Measurements from ENCODE around the gene YTHDF1.
"Not testable (repeated sequence)": the region's sequence is repeated elsewhere in the genome, so short reads cannot be mapped to it uniquely, and the experiment has no call there.

YTHDF1 gene

GRCh38 chr20:63162206-63162795 lies 53.6 kb downstream of the YTHDF1 start:
- no peaks in the 10 kb centered on the region for H3K4me1 Mint-ChIP-seq
- no peaks in the 10 kb centered on the region for H3K9me3 Mint-ChIP-seq
- no peak overlapping the region for H3K27ac Mint-ChIP-seq
- TF ChIP-seq, protein P1, sequence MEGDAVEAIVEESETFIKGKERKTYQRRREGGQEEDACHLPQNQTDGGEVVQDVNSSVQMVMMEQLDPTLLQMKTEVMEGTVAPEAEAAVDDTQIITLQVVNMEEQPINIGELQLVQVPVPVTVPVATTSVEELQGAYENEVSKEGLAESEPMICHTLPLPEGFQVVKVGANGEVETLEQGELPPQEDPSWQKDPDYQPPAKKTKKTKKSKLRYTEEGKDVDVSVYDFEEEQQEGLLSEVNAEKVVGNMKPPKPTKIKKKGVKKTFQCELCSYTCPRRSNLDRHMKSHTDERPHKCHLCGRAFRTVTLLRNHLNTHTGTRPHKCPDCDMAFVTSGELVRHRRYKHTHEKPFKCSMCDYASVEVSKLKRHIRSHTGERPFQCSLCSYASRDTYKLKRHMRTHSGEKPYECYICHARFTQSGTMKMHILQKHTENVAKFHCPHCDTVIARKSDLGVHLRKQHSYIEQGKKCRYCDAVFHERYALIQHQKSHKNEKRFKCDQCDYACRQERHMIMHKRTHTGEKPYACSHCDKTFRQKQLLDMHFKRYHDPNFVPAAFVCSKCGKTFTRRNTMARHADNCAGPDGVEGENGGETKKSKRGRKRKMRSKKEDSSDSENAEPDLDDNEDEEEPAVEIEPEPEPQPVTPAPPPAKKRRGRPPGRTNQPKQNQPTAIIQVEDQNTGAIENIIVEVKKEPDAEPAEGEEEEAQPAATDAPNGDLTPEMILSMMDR (IDR thresholded peaks at IDR 0.05; ENCODE audit: unreplicated experiment in 3 of 3): no peak
- H3K36me3 Mint-ChIP-seq (ENCODE audit: low read depth): no peaks in the 10 kb centered on the region
- peaks cover 54% of the 10 kb centered on the region for H3K27me3 Mint-ChIP-seq (ENCODE audit: low read depth)
- H3K4me3 Mint-ChIP-seq: no peak overlapping the region

DNA sequence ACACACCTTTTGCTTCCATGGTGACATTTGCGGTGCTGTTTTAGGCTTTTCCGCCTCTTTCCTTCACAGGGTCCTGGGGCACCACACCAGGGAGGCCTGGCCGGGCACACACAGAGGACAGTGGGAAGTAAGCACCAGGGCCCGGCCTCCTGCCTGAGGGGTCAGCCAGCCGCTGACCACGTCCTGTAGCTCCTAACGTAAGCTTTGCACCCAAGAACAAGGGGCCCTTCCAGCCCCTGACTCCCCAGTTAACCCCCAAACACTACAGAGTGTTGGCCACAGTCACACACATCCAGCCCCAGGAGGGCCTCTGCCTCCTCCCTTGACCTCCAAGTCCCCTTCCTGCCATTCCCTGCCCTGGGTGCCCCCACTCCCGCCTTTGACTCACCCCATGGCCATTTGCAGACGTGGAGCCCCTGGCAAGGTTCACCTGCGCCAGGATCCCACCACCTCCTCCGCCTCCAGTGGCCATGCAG lies 54.7 kb downstream of the YTHDF1 start:
- no peak overlapping the region for H3K4me3 Mint-ChIP-seq

DNA sequence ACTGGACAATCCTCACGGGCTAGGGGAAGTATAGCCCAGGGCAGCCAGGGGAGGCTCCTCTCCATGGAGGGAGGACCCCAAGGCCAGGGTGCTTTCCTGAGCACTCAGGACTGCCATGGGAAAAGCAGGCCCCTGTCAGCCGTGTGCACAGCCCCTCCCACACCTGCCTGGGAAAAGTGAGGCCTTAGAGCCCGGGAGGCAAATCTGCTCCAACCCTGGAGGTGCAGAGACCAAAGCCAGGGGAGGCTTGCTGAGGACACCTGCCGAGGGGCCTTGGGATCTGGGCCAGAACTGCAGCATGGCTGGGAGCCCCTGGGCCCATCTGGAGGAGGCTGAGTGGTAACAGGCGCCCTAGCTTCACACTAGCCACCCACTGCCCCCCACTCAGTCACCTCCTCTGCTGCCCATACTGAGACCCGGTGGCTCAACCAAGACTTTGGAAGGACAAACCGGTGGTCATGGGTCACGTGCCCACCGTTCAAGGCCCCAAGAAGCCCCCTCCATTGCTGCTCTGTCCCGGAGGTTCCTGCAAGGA lies 55.2 kb downstream of the YTHDF1 start:
- TF ChIP-seq, protein P1 (IDR thresholded peaks at IDR 0.05; ENCODE audit: unreplicated experiment in 3 of 3): no peak
- Mint-ChIP-seq H3K9me3 (no peaks in the 10 kb centered on the region), H3K27me3 (ENCODE audit: low read depth) (peaks cover 51% of the 10 kb centered on the region), H3K36me3 (ENCODE audit: low read depth) (no peaks in the 10 kb centered on the region), H3K4me1 (no peaks in the 10 kb centered on the region), H3K4me3 (no peak overlapping the region), H3K27ac (no peak overlapping the region)

More for the DNA sequence above, 54.7 kb downstream of the YTHDF1 start:
- peaks cover 51% of the 10 kb centered on the region for H3K27me3 Mint-ChIP-seq (ENCODE audit: low read depth)
- H3K4me1 Mint-ChIP-seq: no peaks in the 10 kb centered on the region
- no peaks in the 10 kb centered on the region for H3K36me3 Mint-ChIP-seq (ENCODE audit: low read depth)
- no peaks in the 10 kb centered on the region for H3K9me3 Mint-ChIP-seq
- H3K27ac Mint-ChIP-seq: no peak overlapping the region
- TF ChIP-seq, protein P1 (IDR thresholded peaks at IDR 0.05; ENCODE audit: unreplicated experiment in 3 of 3): no peak

- Mint-ChIP-seq H3K27ac (no peak overlapping the region), H3K36me3 (ENCODE audit: low read depth) (no peaks in the 10 kb centered on the region), H3K4me1 (no peaks in the 10 kb centered on the region), H3K4me3 (no peak overlapping the region), H3K27me3 (ENCODE audit: low read depth) (peaks cover 52% of the 10 kb centered on the region), H3K9me3 (no peaks in the 10 kb centered on the region)
- TF ChIP-seq, protein P1 (IDR thresholded peaks at IDR 0.05; ENCODE audit: unreplicated experiment in 3 of 3): no peak
Measured at GRCh38 chr20:63159826-63160640, 55.9 kb downstream of the YTHDF1 start.

DNA sequence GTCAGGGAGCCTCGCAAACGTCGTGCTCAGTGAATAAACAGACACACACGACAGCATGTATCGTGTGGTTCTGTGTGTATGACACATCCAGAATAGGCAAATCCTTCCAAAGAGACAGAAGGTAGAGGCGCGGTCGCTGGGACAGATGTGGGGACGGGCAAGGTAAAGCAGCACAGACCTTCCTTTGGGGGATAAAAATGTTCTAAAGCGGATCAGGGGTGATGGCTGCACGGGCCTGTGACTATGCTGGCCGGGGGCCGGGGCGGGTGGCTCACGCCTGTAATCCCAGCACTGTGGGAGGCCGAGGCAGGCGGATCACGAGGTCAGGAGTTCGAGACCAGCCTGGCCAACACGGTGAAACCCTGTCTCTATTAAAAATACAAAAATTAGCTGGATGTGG lies 56.7 kb downstream of the YTHDF1 start:
- not testable (repeated sequence) for H3K4me1 Mint-ChIP-seq; H3K9me3 Mint-ChIP-seq; H3K27ac Mint-ChIP-seq; H3K4me3 Mint-ChIP-seq; H3K36me3 Mint-ChIP-seq (ENCODE audit: low read depth)
- peaks cover 50% of the 10 kb centered on the region for H3K27me3 Mint-ChIP-seq (ENCODE audit: low read depth)

DNA sequence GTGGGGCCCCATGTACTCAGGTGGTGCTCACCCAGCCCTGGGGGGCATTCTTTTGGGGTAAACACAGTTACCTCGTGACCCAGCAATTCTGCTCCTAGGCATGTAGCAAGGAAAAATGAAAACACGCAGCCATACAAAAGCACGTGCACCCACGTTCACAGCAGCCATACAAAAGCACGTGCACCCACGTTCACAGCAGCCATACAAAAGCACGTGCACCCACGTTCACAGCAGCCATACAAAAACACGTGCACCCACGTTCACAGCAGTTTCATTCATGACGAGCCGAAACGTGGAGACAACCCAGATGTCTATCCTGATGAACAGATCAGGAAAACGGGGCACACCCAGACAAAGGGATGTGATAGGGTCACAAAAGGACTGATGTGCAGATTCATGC lies 57.1 kb downstream of the YTHDF1 start:
- no peak overlapping the region for H3K4me3 Mint-ChIP-seq
- no peaks in the 10 kb centered on the region for H3K9me3 Mint-ChIP-seq
- H3K27ac Mint-ChIP-seq: no peak overlapping the region
- peaks cover 50% of the 10 kb centered on the region for H3K27me3 Mint-ChIP-seq (ENCODE audit: low read depth)
- H3K36me3 Mint-ChIP-seq (ENCODE audit: low read depth): no peaks in the 10 kb centered on the region
- TF ChIP-seq, protein P1 (IDR thresholded peaks at IDR 0.05; ENCODE audit: unreplicated experiment in 3 of 3): no peak
- no peaks in the 10 kb centered on the region for H3K4me1 Mint-ChIP-seq

Measured in nephron (organoid).